GM19467 (cell line): ENCODE measurements around the gene TRAK1.

Experiments used
- ATAC-seq: cut with Tn5 transposase; IDR thresholded peaks from one replicate; pipeline ENCODE4 v1.9.1; 2021; ENCODE audit warnings: mild to moderate bottlenecking, moderate library complexity; ENCODE audit not compliant: unreplicated experiment

The TRAK1 gene

DNA sequence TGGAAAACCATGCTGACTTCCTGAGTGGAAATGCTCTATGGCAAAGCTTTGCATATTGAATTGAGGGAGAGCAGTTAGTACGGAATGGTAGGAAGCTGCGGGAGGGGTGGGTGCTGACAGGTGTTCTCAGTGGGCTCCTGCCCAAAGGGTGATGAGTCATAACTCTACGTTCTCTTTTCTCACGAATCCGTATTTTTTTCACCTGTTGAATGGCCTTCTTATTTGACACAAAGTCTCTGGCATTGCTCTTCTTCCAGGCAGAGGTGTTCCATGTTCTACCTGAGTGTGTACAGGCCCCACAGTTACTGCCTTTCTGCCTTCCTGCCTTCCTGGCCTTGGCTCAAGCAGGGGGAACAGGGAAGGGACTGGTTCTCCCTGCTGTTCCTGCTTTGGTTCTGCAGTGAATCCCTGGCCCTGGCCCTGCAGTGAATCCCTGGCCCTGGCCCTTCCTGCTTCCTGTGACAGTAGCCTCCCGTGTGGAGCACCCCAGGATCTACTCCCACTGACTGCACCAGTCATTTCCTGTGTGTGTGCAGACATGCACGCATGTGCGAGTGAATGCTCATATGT, 31.9 kb downstream of the TRAK1 start:
- ATAC-seq: no peak

GRCh38 chr3:42123824-42124658, 32.9 kb downstream of the TRAK1 start:
- no peak for ATAC-seq

DNA sequence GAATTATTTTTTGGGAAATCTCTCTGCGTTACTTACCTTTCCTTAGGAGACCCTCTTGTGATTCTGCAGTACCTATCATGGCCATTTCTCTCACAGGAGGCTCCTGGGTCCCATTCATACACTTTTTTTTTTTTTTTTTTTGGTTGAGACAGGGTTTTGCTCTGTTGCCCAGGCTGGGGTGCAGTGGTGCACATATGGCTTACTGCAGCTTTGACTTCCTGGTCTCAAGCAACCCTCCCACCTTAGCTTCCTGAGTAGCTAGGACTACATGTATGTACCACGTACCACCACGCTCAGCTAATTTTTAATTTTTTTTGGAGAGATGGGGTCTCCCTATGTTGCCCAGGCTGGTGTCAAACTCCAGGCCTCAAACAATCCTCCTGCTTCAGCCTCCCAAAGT, 36.1 kb downstream of the TRAK1 start:
- ATAC-seq: no peak

DNA sequence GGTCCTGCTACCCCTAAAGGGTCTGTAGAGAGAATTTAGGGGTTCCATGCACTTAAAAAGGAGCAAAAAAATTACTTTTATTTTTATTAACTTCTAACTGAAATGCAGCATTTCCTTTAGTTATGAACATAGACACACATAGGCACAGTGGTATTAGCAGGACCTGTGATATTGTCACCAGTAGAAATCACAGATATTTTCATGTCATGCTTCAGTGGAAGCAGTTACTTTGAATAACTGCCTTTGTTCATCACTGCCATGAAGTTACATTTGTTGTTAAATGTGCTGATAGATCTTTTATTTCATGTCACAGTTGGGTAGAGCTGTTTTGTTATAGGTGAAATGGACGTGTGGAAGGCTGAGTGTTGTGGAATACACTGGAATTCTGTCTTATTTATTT, 37.4 kb downstream of the TRAK1 start:
- no peak for ATAC-seq

GRCh38 chr3:42129014-42129953, 38.1 kb downstream of the TRAK1 start:
- no peak for ATAC-seq

DNA sequence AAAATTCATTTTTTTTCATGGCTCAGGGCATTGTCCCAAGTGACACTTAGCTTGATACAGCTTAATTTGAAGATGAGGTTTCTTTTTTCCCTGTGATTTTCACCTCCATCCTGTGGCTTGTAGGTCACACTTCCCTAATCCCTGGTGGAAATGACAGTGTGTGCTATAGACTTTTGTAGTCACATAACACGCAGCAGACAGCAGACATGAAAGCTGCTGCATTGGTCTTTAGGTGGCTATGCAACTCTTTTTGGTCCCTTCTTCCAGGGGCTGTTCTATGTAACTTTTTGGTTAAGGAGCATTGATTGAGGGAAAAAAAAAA, 38.8 kb downstream of the TRAK1 start:
- ATAC-seq: no peak

- ATAC-seq: no peak
Measured at GRCh38 chr3:42130329-42131070, 39.3 kb downstream of the TRAK1 start.

DNA sequence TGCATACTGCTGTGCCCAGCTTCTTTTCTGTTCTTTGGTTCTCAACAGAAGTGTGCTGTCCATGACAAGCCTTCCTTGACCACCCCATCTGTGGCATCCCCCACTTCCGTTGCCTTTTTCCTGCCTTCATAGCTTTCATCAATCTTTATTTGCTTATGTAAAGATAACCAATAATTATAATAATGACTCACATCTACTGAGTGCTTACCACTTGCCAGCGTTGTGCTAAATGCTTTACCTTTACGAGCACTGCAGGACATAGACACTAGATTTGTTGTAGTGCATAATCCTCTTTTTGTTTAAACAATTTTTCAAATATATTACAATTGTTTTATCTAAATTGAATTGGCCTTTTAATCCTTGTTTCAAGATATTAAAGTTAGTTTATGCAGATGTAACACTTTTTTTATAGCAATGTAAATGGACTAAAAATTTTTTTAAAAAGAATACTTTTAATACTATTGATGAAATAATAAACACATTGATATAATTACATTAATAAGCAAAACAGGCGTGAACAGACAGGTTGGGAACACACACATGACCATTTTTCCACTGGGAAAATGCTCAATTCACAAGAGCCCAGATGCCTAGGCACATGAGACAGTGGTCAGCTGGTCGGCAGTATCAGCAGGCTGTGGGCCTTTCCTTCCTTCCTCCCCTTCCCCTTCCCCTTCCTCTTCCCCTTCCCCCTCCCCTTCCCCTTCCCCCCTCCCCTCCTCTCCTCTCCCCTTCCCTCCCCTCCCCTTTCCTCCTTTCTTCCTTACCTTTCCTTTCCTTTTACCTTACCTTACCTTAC, 42.5 kb downstream of the TRAK1 start:
- ATAC-seq: no peak

- ATAC-seq: no peak
Measured at GRCh38 chr3:42134867-42135464, 43.8 kb downstream of the TRAK1 start.

DNA sequence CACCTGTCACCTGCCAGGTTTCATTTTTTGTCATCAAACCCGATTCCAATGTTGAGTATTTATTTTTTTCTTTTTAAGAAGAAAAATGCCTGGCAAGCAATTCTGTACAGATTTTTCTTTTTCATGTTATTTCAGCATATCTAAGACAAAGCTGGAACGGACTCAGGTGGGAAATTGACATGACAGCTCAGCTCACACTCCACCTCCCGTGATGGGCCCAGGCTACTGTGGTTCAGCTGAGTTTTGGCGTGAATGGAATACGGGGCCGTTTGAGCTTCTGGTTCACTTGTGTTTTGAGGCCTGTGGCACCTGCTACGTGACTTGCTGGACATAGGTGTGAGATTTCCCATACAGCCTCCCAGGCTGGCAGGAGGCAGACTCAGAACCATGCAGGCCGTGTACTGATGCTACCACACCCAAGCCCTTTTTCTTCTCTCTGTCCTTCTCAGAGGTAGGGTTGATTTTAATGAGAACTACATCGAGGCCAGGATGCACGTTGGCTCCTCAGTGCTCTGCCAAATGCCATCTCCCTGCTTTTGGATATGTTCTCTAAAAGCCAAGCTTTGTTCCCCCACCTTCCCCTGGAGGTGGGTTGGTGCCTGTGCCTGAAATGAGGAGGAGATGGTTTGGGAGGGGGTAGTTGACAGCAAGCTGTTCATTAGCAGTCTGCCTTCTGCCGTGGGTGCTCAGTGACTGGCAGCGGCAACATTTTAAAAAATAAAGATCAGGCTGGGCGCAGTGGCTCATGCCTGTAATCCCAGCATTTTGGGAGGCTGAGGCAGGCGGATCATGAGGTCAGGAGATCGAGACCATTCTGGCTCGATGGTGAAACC, 48.7 kb downstream of the TRAK1 start:
- no peak for ATAC-seq

DNA sequence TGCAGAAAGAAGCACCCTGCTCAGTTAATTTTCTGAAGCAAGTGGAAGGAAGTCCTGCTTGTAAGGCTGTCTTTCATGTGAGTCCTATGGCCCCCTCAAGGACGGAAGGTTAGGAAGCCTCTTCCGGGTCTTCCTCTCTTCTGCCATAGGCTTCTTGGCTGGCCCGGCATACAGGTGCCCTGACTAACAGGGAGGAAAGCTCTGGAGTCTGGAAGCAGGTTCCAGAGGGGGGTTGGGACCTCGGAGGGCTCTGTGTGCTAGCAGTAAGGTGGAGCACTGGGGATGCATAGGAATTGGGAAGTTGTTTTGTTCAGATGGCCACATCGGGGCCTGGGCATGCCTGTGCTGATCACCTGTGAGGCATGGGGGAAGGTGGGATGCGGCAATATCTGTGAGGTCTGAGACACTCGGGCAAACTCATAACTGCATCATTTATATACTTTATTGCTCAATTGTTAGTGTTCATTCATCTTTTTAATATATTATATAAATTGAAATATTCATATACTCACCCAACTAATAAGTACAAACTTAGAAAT, 49.6 kb downstream of the TRAK1 start:
- no peak for ATAC-seq

DNA sequence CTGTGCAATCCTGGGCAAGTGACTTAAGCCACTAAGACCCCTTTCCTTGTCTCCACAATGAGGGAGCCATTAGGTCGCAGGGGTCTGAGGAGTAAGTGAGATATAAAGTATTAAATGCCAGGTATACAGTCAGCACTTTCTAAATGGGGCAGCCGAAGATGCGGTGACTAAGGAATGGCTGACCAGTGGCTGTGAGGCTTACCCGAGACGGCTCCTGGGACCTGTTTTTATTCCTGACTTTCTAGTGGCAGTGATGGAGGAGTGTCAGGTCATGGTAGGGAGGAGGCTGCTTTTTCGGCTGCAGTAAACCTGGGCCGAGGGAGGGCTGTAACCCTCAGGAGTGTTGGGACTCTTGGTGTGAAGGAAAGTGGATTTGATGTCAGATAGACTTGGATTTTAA, 52.3 kb downstream of the TRAK1 start:
- ATAC-seq: no peak

- ATAC-seq: no peak
Measured at GRCh38 chr3:42144209-42144608, 53.1 kb downstream of the TRAK1 start.

GRCh38 chr3:42148086-42148848, 57.1 kb downstream of the TRAK1 start:
- no peak for ATAC-seq

- ATAC-seq: no peak
Measured at GRCh38 chr3:42148982-42149432, 57.9 kb downstream of the TRAK1 start.

DNA sequence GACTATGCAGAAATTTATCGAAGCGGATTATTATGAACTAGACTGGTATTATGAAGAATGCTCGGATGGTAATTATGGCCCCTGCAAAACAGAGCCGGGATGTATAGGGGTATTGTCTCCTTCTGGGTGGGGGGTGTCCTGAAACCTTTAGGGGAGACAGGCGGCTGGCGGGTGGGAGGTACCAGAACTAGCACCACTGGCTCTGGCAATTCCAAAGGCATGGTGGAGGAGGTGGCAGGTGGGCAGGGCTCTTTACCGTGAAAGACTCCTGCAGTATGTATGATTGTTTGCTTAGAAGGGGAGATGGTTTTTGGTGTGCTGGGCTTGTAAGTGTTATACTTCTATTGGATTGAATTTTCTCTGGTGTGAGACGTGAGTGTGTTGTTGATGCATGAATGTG, 58.4 kb downstream of the TRAK1 start:
- ATAC-seq: no peak

GRCh38 chr3:42149975-42150374, 58.8 kb downstream of the TRAK1 start:
- ATAC-seq: no peak
